Cardiac fibroblast (primary cell): Measurements from ENCODE around the gene VAV2.
"Not testable (repeated sequence)": the region's sequence is repeated elsewhere in the genome, so short reads cannot be mapped to it uniquely, and the experiment has no call there.

ENCODE experiments used
- DNase-seq, 2 donors: peaks; one replicate each; pipeline versions ENCODE4 v3.0.0 to v3.0.0-alpha.2; 2010; ENCODE audit warnings: low read depth in 2 of 2
- H3K4me3 ChIP-seq, 2 donors: replicated peaks in 1 of 2; 1 replicate in 1 of 2; 2 replicates in 1 of 2; pipeline ENCODE4 v1.5.1; 2011; ENCODE audit warnings: low read depth in 2 of 2, low read length in 2 of 2, mild to moderate bottlenecking in 2 of 2, moderate library complexity in 1 of 2
- TF ChIP-seq, protein P1 (sequence below): IDR thresholded peaks from one replicate; pipeline ENCODE4 v1.5.1; 2011; ENCODE audit warnings: low read depth, mild to moderate bottlenecking, low read length, inconsistent platforms

The VAV2 gene

DNA sequence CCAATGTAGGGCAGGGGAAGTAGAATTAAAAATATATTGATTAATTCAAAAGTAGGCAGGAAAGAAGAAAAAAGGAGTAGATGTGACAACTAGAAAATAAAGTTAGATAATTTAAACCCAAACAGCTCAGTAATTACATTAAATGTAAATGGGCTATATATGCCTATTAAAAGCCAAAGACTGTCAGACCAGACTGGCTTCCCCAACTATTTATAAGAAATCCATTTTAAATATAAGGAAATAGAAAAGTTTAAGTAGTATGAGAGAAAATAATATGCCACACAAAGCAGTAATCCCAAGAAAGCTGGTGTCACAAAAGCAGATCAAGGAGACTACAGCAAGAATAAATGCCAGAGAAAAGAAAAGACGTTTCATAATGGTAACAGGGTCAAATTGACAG, 225.1 kb downstream of the VAV2 start:
- TF ChIP-seq, protein P1, sequence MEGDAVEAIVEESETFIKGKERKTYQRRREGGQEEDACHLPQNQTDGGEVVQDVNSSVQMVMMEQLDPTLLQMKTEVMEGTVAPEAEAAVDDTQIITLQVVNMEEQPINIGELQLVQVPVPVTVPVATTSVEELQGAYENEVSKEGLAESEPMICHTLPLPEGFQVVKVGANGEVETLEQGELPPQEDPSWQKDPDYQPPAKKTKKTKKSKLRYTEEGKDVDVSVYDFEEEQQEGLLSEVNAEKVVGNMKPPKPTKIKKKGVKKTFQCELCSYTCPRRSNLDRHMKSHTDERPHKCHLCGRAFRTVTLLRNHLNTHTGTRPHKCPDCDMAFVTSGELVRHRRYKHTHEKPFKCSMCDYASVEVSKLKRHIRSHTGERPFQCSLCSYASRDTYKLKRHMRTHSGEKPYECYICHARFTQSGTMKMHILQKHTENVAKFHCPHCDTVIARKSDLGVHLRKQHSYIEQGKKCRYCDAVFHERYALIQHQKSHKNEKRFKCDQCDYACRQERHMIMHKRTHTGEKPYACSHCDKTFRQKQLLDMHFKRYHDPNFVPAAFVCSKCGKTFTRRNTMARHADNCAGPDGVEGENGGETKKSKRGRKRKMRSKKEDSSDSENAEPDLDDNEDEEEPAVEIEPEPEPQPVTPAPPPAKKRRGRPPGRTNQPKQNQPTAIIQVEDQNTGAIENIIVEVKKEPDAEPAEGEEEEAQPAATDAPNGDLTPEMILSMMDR = no peak
- no peak overlapping the region for H3K4me3 ChIP-seq
- DNase-seq = no peak

DNA sequence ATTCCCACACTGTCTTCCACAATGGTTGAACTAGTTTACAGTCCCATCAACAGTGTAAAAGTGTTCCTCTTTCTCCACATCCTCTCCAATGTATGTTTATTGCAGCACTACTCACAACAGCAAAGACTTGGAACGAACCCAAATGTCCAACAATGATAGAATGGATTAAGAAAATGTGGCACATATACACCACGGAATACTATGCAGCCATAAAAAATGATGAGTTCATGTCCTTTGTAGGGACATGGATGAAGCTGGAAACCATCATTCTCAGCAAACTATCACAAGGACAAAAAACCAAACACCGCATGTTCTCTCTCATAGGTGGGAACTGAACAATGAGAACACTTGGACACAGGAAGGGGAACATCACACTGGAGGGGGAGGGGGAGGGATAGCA, 225.9 kb downstream of the VAV2 start:
- DNase-seq, H3K4me3 ChIP-seq: not testable (repeated sequence)

DNA sequence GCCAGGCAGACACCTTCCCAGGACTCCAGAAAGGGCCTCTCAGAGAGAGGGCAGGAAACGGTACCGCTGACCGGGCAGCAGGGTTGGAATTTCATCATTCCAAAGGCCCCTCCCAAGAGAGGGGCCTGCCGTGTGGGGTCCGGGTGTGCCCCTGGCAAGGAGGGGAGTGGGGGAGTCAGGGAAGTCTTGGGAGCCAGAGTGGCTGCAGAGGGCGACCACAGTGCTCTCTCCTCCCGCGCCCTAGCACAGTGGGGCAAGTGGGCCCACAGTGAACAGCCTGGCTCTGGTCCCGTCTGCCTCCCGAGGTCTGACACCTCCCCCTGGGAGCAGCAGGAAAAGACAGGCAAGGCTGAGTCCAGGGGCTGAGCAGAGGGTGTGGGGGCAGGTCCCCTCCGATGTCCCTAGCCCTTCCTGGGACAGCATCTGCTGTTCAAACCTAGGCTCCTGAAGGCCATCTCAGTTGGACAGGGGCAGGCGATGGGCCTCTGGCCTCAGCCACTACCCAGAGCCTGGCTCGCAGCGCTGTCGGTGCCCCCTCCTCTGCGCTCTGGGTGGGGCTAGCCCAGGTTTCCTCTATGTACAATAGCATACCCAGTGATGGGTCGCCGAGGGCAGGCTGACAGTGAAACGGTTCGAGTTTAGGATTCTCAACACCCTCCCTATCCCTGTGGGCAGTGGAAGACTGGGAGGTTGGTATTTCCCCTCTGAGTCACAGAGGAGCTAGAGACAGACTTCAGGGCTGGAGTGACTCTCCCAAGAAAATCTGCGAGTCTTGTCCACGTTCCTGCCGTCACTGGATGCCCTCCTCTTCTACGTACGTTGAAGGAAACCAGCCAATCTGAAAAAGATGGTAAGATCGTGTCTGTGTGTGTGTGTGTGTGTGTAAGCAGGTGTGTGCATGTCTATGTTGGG, 228.6 kb downstream of the VAV2 start:
- no peak overlapping the region for H3K4me3 ChIP-seq
- TF ChIP-seq, protein P1 = no peak
- peak; percentile 24 to 50 for DNase-seq

DNA sequence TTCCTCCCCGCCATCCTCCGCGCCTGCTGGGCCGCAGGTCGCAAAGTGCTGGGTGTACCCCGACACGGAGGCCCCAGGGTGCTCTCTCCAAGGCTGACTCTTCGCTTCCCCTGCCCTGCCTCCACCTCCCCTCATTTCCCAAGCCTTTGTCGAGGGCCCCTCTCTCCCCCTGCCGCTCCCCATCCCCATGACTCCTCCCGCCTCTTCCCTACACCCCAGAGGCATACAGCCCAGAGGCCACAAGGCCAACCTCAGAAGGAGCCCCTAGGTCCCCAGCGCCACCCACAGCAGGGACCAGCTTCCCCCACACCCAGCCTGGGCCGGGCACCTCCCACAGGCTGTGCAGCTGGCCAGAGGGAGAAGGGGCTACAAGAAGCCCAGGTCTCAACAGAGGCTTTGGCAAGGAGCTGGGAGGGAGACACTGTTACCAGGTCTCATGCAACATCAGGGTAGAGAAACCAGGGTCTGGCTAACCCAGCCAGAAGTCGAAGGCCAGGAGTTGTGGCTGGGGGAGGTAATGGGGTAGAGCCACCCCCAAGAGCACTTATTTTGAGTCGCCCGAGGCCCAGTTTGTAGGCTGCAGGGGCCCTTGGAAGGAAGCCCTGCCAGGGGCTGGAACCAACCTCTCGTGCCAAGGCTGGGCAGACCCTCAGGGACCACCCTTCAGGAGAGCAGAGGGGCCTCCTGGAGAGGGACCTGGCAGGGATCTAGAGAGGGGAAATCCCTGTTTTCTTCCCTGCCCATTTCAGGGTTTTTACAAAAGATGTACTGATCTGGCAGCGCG, 229.4 kb downstream of the VAV2 start:
- TF ChIP-seq, protein P1 = no peak
- DNase-seq = no peak
- no peak overlapping the region for H3K4me3 ChIP-seq

DNA sequence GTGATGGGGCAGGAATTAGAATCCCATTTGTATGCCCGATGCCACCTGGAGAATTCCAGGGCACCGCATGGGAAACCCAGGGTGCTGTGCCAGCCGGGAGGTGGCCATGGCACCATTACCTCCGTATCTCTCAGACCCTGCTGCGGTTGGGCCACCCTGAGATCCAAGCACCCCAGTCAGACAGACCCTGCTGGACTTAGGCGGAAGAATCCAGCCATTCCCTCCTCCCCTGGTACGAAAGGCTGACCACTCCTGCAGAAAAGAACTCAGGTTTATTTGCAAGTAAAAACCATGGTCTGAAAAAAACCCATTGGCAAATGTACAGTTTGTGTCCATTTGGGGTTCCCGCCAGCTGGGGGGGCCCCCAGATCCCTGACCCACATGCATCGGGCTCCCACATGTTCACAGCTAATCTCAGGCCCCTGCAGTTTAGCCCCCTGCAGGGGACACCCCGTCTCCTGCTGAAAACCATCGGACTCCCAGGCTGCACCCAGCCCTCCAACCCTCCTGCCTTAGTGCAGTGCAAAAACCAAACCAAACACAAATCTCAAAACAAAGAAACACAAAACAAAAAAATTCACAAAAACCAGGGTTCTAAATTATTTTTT, 230.4 kb downstream of the VAV2 start:
- DNase-seq = no peak
- H3K4me3 ChIP-seq = no peak overlapping the region
- TF ChIP-seq, protein P1 = no peak

DNA sequence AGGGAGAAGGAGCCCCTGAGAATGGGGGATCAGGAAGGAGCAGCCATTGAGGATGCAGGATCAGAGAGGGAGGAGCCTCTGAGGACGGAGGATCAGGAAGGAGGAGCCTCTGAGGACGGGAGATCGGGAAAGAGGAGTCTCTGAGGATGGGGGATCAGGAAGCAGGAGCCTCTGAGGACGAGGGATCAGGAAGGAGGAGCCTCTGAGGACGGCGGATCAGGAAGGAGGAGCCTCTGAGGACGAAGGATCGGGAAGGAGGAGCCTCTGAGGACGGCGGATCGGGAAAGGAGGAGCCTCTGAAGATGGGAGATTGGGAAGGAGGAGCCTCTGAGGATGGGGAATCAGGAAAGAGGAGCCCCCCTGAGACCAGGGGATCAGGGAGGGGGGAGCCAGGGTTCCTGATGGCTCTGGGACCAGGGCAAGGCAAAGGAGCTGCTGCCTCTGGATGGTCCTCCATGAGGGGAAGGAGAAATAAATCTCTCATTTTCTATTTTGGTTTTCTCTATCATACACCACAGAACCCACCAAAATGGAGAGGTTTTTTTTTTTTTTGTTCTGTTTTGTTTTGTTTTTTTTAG, 231.3 kb downstream of the VAV2 start:
- TF ChIP-seq, protein P1 = no peak
- no peak overlapping the region for H3K4me3 ChIP-seq
- no peak for DNase-seq
